Measurements from ENCODE around the gene ZNF586. TPM values are rescaled to one million over a fixed set of nuclear protein-coding genes. Genes with fewer than 3 reads are reported as not detected.
"Not testable (repeated sequence)": the region's sequence is repeated elsewhere in the genome, so short reads cannot be mapped to it uniquely, and the experiment has no call there.

ZNF586 gene
- polyA plus RNA-seq, 12 donors: 6.6 to 18.6 (median 12.9) TPM; not detected in 1

DNA sequence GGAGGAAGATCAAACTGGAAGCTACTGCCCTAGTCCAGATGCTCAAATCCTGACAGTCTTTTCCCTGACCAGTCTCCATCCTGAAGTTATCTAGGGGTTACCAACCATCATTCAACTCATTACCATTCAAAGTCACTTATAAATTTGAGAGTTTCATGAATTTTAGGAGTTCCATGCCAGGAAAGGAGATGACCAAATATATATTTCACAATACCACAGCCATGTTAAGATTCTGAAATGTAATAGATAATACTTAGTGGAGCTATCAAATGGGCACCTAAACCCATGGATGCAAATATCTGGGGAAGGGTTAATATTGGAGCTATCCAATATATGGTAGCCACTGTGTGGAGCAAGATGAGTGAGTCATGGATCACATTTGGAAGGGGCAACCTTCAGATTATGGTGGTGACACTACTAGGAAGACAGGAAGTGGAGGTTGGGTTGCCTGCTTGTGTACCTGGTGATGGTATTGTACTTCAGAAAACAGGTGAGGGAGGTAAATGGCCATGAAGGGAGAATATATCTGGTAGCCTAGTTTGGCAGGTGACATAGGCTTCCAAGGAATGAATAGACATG is 18.7 kb downstream of the ZNF586 start:
- no peak for DNase-seq

DNA sequence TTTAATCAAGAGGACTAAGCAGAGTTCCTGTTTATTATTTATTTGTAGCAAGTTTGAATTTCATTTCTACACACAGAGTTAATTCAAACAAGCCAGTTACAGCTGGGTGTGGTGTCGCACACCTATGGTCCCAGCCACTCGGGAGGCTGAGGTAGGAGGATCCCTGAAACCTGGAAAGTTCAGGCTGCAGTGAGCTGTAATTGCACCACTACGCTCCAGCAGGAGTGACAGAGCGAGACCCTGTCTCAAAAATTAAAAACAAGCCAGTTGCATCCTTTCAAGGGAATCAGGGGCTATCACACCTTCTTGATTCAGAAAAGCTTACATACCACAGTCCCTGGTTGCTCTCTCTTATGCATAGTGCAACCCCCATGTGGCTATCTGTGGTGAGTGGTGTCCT is 19.8 kb downstream of the ZNF586 start:
- DNase-seq: no peak

DNA sequence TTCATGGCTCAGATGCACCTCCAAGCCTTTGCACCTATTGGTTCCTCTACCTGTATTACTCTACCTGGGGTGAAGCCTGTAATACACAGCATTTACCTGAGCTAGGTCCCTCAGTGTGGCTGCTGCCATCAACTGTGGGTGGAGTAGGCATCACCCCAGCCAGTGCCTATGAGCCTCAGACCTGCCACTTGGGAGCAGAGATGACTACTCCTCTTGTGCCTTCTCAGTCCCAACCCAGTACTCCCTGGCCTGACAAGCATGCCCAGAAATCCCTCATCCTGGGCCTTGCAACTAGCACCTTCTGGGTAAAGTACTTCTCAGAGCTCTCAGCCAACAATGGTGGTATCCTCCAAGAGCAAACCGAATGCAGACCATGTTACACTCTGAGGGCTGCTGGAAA is 27.1 kb downstream of the ZNF586 start:
- not testable (repeated sequence) for DNase-seq

DNA sequence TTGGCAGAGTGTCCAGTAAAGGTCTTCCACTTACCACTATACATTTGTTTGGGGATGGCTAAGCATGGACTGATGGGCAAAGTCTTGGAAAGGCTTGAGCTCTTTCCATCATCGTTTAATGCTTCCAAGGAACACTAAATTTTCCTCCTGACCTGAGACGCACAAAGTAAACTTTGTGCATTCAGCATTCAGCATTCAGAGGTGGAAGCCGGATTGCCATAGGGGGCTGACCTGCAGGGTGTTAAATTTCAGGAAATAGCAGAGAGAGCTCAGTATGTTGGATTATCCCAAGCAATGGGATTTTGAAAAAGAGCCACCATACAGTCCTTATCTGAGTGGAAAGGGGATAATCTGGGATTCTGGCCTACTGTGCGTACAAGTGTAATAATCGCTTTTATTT is 31.2 kb downstream of the ZNF586 start:
- no peak for DNase-seq

DNA sequence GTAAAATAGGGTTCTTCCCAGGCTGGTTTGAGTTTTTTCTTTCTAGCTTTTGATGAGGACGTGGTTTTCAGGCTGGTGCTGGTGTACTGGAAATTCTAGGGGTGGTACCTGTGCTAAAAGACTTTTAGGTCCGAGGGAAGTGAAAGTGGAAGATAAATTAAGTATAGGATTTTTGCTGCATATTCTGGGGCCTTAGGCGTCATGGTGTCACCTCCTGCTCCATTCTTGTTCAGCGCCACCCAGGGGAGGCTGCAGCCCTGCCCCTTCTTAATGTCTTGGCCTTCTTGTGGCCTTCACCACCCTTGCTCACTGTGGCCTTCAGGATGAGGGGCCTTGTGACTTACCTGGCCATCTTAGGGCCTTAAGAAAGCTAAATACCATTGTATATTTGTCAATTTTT is 32.8 kb downstream of the ZNF586 start:
- no peak for DNase-seq

DNA sequence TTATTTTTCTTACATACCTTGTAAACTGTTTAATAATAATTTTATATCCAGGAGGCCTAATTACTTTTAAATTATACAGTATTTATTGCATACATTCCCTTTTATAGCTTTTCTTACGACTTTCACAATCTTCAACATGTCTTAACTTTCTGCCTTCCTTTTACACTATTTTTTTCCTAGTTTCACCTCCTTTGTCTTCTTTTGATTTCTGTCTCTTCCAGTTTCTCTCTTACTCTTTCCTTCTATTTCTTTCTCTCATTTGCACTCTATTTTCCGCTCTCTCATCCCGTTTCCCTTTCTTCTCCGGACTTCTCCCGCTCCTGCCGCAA is 33.8 kb downstream of the ZNF586 start:
- no peak for DNase-seq

DNA sequence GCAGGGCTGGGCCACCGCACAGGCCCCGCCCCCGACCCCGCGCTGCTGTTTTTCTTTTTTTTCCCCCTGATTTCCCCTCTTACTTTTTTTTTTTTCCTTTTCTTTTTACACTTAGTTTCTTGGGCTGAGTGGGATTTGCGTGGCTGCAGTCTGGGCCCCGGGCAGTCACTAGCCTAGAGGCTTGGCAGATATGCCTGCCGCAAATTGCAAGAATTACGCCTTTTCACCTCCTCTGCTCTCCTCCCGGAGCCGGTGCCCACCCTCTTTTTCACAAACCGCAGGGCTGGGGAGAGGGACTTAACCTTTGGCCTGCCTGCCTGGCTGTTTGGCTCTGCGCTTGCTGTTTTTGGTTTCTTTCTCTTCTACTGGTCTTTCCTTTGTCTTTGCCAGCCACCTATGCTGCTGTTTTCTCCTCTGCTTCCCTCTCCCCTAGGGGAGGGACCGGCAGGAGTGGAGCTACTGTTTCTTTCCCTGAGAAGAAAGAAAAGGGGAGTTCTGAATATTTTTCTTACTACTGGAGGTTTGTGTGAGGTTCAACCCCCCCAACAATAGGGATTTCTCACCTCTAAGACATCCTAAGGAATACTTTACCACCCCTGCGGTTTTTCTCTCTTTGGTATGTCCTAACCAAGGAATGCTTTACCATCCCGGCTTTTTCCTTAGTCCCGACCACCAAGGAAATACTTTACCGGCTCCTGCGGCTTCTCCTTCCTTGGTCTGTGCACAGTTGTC is 34.3 kb downstream of the ZNF586 start:
- peak; percentile 43 for DNase-seq

DNA sequence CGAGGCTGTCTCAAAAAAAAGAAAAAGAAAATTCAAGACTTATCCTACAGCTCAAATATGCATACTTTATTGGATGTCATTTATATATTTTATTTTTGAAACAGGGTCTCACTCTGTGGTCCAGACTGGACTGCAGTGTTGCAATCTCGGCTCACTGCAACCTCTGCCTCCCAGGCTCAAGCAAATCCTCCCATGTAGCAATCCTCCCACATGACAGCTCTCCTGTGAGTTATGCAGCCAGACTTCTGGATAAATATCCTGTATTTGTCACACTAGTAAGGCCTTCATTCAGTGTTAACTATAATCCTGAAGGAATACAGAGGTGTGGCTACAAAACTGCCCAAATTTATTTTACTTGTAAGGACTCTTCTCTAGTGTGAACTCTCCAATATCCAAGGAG is 38.1 kb downstream of the ZNF586 start:
- no peak for DNase-seq

DNA sequence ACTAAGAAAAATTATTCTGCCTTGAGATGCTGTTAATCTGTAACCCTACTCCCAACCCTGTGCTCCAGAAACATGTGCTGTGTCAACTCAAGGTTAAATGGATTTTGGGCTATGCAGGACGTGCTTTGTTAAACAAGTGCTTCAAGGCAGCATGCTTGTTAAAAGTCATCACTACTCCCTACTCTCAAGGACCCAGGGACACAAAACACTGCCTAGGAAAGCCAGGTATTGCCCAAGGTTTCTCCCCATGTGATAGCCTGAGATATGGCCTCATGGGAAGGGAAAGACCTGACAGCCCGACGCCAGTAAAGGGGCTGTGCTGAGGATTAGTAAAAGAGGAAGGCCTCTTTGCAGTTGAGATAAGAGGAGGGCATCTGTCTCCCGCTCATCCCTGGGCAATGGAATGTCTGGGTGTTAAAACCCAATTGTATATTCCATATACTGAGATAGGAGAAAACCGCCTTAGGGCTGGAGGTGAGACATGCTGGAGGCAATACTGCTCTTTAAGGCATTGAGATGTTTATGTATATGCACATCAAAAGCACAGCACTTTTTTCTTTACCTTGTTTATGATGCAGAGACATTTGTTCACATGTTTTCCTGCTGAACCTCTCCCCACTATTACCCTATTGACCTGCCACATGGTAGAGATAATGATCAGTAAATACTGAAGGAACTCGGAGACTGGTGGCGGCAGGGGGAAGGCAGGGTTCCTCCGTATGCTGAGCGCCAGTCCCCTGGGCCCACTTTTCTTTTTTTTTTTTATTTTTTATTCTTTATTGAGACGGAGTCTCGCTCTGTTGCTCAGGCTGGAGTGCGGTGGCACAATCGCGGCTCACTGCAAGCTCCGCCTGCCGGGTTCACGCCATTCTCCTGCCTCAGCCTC is 41.2 kb downstream of the ZNF586 start:
- DNase-seq: not testable (repeated sequence)

DNA sequence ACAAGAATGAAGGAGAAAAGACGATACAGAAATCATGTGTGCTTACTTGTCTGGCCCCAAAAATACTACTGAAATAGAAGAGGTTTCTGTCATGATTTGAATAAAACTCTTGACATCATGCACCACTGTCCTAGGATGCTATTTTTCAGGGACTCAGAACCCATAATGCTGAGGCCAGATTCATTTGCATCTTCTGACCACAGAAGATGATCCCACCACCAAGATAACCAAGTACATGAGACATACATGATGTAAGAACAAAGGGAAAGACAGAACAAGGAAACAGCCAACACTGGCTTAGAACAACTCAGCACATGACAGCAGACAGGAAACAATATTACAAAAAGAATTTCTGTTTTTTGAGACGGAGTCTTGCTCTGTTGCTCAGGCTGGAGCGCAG is 42.8 kb downstream of the ZNF586 start:
- DNase-seq: no peak

DNA sequence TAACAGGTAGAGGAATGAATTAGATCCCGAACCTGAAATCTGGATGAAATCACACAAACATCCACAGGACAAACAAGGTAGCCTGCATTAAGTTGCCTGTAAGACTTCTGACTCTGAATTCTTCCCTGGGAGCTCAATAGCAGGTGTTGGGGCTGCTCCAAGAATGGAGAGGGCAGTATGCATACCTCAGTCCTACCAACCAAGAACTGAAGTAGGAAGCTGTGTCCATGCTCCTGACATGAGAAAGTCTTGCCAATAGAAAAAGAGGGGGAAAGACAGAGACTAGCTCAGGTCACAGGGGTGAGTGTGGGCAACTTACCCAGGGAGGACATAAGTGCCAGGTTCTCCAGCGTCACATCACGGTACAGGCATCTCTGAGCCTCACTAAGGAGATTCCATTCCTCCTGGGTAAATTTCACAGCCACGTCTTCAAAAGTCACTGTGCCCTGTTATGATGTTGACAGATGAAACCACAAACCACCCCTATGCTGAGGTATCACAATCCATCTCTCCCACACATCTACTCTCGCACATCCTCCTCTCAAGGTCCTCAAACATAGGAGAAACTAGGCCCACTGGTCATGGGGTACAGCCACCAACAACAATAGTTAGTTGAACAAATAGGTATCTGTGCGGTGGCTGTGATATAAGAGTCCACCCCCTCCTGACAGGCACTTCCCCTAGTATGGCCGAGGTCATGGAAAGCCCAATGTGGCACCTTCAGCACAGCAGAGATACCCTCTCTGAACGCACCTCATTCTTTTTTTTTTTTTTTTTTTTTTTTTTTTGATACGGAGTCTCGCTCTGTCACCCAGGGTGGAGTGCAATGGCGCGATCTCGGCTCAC is 43.7 kb downstream of the ZNF586 start:
- DNase-seq: not testable (repeated sequence)

DNA sequence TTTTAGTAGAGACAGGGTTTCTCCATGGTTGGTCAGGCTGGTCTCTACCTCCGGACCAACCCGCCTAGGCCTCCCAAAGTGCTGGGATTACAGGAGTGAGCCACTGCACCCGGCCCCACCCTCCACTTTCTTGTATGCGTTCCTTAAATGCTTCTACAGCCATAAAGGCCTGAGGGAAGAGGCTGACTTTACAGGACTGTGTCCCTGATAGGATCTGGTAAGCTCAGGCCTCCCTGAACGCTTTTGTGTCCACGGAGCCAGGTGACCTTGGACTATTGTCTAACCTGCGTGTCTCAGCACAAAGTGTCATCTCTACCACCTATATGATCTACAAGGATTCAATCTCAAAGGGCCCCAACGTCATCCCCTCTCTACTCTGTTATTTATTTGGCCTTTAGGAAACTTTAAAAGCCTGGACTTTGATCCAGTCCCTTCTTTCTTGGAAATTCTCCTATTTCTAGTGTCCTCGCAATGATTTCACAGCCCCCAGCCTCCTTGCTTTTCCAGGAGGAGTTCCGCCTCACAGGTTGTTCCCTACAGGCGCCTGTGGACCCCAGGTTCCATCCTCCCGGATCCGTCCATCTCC is 44.5 kb downstream of the ZNF586 start:
- no peak for DNase-seq

DNA sequence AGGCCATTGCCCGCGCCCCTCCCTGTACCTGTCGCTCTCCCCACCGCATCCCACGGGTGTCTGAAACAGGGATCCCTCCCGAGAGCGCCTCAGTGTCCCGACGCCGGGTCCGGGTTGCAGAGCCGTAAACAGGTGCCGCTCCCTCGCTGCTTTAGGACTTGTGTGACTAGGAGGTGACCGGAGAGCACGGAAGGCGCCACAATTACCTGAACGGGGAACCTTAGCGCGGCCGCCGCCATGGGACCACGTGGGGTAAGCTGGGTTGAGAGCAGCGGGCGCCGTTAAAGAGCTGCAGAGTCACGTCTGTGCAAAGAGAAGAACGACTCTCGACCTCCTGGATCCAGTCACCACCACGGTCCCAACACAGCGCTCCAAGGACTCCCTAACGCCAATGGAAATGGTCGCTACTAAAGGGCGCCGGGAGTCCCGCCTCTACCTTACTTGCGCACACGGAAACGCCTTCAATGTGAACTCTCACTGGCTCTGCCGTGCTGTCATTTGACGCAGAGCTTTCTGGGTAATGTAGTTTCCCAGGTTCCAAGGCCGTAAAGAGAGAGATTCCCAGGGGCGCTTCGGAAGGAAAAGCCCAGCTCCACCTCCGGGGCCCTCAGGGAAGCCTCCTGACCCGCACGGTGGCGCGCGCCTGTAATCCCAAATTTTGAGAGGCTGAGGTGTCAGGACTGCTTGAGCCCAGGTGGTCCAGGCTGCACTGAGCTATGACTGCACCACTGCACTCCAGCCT is 45.2 kb downstream of the ZNF586 start, which contains the start of gene ZNF552:
TSS of gene ZNF552 (minus strand) at position 409 of the 742 bp plus-strand sequence. CDS start at position 239, 170 bp downstream.
- DNase-seq: peak; percentile 89

DNA sequence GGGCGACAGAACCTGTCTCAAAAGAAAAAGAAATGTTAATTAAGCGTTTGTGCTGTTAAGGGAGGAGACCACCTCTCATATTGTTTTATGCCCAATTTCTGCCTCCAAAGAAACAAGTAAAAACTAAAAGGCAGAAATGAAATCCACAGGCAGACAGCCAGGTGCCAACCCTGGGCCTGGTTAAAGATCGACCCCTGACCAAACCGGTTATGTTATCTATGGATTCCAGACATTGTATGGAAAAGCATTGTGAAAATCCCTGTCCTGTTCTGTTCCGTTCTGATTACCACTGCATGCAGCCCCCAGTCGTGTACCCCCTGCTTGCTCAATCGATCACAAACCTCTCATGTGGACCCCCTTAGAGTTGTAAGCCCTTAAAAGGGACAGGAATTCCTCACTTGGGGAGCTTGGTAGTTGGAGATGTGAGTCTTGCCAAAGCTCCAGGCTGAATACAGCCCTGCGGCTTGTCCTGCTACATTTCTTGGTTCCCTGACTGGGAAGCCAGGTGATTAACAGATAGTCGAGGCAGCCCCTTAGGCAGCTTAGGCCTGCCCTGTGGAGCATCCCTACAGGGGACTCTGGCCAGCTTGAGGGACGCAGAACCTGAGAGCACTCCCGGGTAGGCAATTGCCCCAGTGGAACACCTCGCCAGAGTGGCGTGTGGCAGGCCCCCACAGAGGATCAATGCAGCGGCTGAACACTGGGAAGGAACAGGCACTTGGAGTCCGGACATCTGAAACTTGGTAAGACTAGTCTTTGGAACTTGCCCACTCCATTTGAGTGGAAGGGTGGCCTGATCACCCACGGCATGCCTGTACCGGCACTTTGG is 46.0 kb downstream of the ZNF586 start:
- no peak for DNase-seq

DNA sequence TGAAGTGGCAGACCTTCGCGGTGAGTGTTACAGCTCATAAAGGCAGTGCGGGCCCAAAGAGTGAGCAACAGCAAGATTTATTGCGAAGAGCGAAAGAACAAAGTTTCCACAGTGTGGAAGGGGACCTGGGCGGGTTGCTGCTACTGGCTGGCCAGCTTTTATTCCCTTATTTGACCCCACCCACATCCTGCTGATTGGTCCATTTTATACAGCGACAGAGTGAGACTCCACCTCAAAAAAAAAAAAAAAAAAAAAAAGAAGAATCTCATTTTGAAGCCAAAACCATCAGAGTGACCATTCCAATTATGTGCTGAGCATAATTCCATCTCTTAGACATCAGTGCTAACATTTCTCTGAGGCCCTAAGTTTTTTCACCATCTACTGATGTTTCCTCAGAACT is 47.2 kb downstream of the ZNF586 start:
- no peak for DNase-seq

DNA sequence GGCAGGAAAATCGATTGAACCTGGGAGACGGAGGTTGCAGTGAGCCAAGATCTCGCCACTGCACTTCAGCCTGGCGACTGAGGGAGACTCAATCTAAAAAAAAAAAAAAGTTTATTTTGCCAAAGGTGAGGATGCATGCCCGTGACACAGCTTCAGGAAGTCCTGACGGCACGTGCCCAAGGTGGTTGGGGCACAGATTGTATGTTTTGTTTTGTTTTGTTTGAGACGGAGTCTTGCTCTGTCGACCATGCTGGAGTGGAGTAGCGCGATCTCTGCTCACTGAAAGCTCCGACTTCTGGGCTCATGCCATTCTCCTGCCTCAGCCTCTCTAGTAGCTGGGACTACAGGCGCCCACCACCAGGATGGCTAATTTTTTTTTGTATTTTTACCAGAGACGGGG is 48.5 kb downstream of the ZNF586 start:
- DNase-seq: no peak

DNA sequence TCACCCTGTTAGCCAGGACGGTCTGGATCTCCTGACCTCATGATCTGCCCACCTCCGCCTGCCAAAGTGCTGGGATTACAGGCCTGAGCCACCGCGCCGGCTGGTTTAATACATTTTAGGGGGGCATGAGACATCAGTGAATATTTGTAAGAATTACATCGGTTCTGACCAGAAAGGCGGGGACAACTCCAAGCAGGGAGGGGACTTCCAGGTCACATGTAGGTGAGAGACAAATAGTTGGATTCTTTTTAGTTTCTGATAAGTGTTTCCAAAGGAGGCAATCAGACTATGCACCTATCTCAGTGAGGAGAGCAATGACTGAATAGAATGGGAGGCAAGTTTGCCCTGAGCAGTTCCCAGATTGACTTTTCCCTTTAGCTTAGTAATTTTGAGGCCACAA is 48.9 kb downstream of the ZNF586 start:
- DNase-seq: no peak

DNA sequence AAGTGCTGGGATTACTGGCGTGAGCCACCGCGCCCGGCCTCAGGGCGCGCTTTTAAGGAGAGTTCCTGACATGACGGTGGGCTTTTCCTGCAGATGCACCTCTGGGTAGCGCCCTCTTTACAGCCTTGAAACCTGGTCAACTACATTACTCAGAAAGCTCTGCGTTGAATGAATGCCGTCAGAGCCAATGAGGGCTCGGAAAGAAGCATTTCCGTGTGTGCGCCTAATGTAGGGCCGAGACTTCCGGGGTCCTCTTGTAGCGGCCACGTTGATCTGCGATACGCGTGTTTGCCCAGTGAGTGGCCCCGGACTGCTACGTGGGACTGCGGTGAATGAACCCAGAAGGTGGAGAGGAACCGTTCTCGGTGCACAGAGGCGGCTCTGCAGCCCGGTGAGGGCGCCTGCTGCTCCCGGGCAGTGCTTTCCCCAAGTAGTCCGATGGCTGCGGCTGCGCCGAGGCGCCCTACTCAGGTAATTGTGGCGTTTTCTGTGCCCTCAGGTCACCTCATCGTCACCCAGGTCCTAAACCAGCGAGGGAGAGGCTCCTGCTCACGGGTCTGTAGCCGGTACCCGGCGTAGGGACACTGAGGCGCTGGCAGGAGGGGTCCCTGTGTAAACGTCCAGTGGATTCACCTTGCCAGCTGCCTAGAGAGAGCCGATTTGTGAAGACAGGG is 50.1 kb downstream of the ZNF586 start:
- peak; percentile 92 for DNase-seq

DNA sequence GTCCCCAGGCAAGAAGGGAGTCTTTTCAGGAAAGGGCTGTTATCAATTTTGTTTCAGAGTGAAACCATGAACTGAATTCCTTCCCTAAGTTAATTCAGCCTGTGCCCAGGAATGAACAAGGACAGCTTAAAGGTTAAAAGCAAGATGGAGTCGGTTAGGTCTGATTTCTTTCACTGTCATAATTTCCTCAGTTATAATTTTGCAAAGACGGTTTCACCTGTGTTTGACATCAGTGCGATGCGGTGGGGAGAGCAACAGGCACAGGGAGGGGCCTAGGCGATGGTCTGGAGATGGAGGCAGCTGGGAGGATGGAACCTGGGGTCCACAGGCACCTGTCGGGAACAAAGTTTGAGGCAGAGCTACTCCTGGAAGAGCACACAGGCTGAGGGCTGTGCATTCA is 51.1 kb downstream of the ZNF586 start:
- no peak for DNase-seq

All from muscle of arm (tissue), 12 donors.